ENCODE data around the gene PHOX2A. TPM values are rescaled to one million over a fixed set of nuclear protein-coding genes. Genes with fewer than 3 reads are reported as not detected.

The PHOX2A gene
- polyA plus RNA-seq, 3 donors: not detected

DNA sequence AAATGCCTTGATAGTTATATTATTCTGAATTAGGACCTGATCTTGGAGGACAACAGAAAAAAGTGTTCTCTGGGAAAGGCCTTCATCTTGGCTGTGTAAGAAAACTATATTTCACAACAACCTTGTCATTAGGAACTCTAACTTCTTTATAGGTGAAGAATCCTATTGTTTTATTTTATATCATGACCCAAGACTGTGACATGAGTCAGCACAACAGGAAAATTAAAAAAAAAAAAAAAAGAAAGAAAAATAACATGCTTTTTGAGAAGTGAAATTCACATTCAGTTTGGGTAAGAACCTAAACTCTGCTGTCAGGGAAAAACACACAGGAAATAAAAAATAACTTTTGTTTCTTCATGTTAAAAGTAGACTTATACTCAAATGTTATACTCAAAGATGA, 39.1 kb downstream of the PHOX2A start:
- Histone ChIP-seq H3K4me2 (replicated peaks; ENCODE audit: extremely low read depth, low read length, poor library complexity, severe bottlenecking) (peak overlapping the region; percentile 22), H4K20me1 (ENCODE audit: insufficient read depth, low read length) (no peaks in the 10 kb centered on the region), H3K9me3 (replicated peaks in 1 of 2; ENCODE audit: control insufficient read depth in 1 of 2, insufficient read depth in 1 of 2, low read length in 2 of 2) (no peaks in the 10 kb centered on the region), H3K36me3 (replicated peaks in 1 of 2; ENCODE audit: control insufficient read depth in 1 of 2, insufficient read depth in 2 of 2, low read length in 2 of 2) (no peaks in the 10 kb centered on the region), H3K4me3 (replicated peaks in 1 of 3; ENCODE audit: low read depth in 2 of 3, low read length in 3 of 3) (no peak overlapping the region), H3K79me2 (ENCODE audit: insufficient read depth, low read length) (no peaks in the 10 kb centered on the region), H3K4me1 (ENCODE audit: control insufficient read depth in 1 of 2, insufficient read depth in 2 of 2, low read length in 2 of 2) (peaks cover 52 to 54% of the 10 kb centered on the region in 2 donors), H3K27ac (ENCODE audit: low read depth in 1 of 2, low read length in 2 of 2) (peak overlapping the region; percentile 47 to 64), H3K27me3 (ENCODE audit: control insufficient read depth in 2 of 2, insufficient read depth in 2 of 2, low read length in 2 of 2) (no peaks in the 10 kb centered on the region), H2AFZ (ENCODE audit: insufficient read depth, low read depth, low read length, poor library complexity, severe bottlenecking) (no peak overlapping the region), H3K9ac (ENCODE audit: insufficient read depth, low read length, poor library complexity, severe bottlenecking) (no peak overlapping the region)
- Mint-ChIP-seq H3K4me3 (no peak overlapping the region), H3K4me1 (peaks cover 53% of the 10 kb centered on the region), H3K27me3 (ENCODE audit: low read depth in 3 of 3) (peaks cover 0 to 3% (median 0%) of the 10 kb centered on the region in 3 donors), H3K36me3 (no peaks in the 10 kb centered on the region), H3K27ac (peak overlapping the region; percentile 44 to 88 (median 67)), H3K9me3 (peaks cover 0 to 4% (median 2%) of the 10 kb centered on the region in 7 donors)
- TF ChIP-seq, protein P1, sequence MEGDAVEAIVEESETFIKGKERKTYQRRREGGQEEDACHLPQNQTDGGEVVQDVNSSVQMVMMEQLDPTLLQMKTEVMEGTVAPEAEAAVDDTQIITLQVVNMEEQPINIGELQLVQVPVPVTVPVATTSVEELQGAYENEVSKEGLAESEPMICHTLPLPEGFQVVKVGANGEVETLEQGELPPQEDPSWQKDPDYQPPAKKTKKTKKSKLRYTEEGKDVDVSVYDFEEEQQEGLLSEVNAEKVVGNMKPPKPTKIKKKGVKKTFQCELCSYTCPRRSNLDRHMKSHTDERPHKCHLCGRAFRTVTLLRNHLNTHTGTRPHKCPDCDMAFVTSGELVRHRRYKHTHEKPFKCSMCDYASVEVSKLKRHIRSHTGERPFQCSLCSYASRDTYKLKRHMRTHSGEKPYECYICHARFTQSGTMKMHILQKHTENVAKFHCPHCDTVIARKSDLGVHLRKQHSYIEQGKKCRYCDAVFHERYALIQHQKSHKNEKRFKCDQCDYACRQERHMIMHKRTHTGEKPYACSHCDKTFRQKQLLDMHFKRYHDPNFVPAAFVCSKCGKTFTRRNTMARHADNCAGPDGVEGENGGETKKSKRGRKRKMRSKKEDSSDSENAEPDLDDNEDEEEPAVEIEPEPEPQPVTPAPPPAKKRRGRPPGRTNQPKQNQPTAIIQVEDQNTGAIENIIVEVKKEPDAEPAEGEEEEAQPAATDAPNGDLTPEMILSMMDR (IDR thresholded peaks at IDR 0.05): no peak
- intact Hi-C loops (cut with micrococcal nuclease): no loop called here
- DNase-seq: peak in 2 of 3 donors; percentile 16 to 27

DNA sequence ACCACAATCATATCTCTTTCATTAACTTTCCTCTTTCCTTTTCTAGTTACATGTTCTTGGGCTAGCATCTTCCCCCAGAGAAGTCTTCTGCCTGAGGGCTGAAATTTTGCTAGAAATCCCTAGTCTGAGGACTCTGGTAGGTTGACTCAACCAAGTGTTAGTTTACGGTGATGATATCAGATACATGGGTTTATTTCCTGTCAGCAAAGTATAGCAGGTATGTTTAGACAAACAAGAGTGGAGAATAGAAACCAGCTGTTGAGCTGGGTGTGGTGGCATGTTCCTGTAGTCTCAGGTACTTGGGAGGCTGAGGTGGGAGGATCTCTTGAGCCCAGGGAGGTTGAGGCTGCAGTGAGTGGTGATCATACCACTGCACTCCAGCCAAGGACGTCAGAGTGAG, 40.8 kb downstream of the PHOX2A start:
- intact Hi-C loops (cut with micrococcal nuclease): no loop called here
- Histone ChIP-seq H2AFZ (ENCODE audit: insufficient read depth, low read depth, low read length, poor library complexity, severe bottlenecking) (no peak overlapping the region), H4K20me1 (ENCODE audit: insufficient read depth, low read length) (no peaks in the 10 kb centered on the region), H3K4me2 (replicated peaks; ENCODE audit: extremely low read depth, low read length, poor library complexity, severe bottlenecking) (no peak overlapping the region), H3K9me3 (replicated peaks in 1 of 2; ENCODE audit: control insufficient read depth in 1 of 2, insufficient read depth in 1 of 2, low read length in 2 of 2) (no peaks in the 10 kb centered on the region), H3K9ac (ENCODE audit: insufficient read depth, low read length, poor library complexity, severe bottlenecking) (no peak overlapping the region), H3K4me1 (ENCODE audit: control insufficient read depth in 1 of 2, insufficient read depth in 2 of 2, low read length in 2 of 2) (peaks cover 47 to 50% of the 10 kb centered on the region in 2 donors), H3K27ac (ENCODE audit: low read depth in 1 of 2, low read length in 2 of 2) (no peak overlapping the region), H3K4me3 (replicated peaks in 1 of 3; ENCODE audit: low read depth in 2 of 3, low read length in 3 of 3) (no peak overlapping the region), H3K27me3 (ENCODE audit: control insufficient read depth in 2 of 2, insufficient read depth in 2 of 2, low read length in 2 of 2) (no peaks in the 10 kb centered on the region), H3K79me2 (ENCODE audit: insufficient read depth, low read length) (no peaks in the 10 kb centered on the region), H3K36me3 (replicated peaks in 1 of 2; ENCODE audit: control insufficient read depth in 1 of 2, insufficient read depth in 2 of 2, low read length in 2 of 2) (no peaks in the 10 kb centered on the region)
- Mint-ChIP-seq H3K9me3 (peaks cover 0 to 4% (median 0%) of the 10 kb centered on the region in 7 donors), H3K27ac (peak overlapping the region in 1 of 7 donors; percentile 69), H3K27me3 (ENCODE audit: low read depth in 3 of 3) (peaks cover 0 to 2% (median 0%) of the 10 kb centered on the region in 3 donors), H3K4me1 (peaks cover 47% of the 10 kb centered on the region), H3K36me3 (no peaks in the 10 kb centered on the region), H3K4me3 (no peak overlapping the region)
- no peak for DNase-seq
- WGBS (ENCODE audit: insufficient coverage): 86% methylated on average over 1 of the region's 2 CpGs
- TF ChIP-seq, protein P1 (IDR thresholded peaks at IDR 0.05): no peak
